HG03196 (cell line): ENCODE results near the gene F12.
"Not testable (repeated sequence)": the region's sequence is repeated elsewhere in the genome, so short reads cannot be mapped to it uniquely, and the experiment has no call there.

Source experiments
- ATAC-seq: cut with Tn5 transposase; IDR thresholded peaks from one replicate; pipeline ENCODE4 v1.9.1; 2021; ENCODE audit not compliant: unreplicated experiment

The F12 gene

GRCh38 chr5:177432839-177433657, 23.7 kb upstream of the F12 start:
- ATAC-seq = no peak

- ATAC-seq = no peak
These were observed 22.9 kb upstream of the F12 start for GRCh38 chr5:177432143-177432838.

- ATAC-seq = peak; percentile 36
These were observed 22.2 kb upstream of the F12 start for GRCh38 chr5:177431317-177432142.

- ATAC-seq = no peak
These were observed 21.6 kb upstream of the F12 start for GRCh38 chr5:177430972-177431316.

- ATAC-seq = no peak
These were observed 21.0 kb upstream of the F12 start for GRCh38 chr5:177430140-177430951.

GRCh38 chr5:177429248-177430040, 20.1 kb upstream of the F12 start:
- no peak for ATAC-seq

GRCh38 chr5:177428574-177429217, 19.3 kb upstream of the F12 start:
- ATAC-seq = no peak

GRCh38 chr5:177427919-177428573, 18.7 kb upstream of the F12 start:
- ATAC-seq = no peak

GRCh38 chr5:177427211-177427822, 18.0 kb upstream of the F12 start:
- ATAC-seq = no peak

GRCh38 chr5:177426566-177427210, 17.3 kb upstream of the F12 start, which contains the start of gene GRK6:
TSS of gene GRK6 (plus strand) at chr5:177426676. CDS start at chr5:177426846, 170 bp downstream.
- peak; percentile 6 for ATAC-seq

- ATAC-seq = peak; percentile 78
These were observed 16.6 kb upstream of the F12 start for GRCh38 chr5:177425801-177426565.

GRCh38 chr5:177425196-177425800, 15.9 kb upstream of the F12 start:
- ATAC-seq = no peak

GRCh38 chr5:177423671-177424070, 14.3 kb upstream of the F12 start:
- no peak for ATAC-seq

GRCh38 chr5:177421062-177421798, 11.9 kb upstream of the F12 start:
- no peak for ATAC-seq

- not testable (repeated sequence) for ATAC-seq
These were observed 11.1 kb upstream of the F12 start for GRCh38 chr5:177420472-177420871.

- no peak for ATAC-seq
These were observed 9.7 kb upstream of the F12 start for GRCh38 chr5:177419046-177419445.
